GM10248 (cell line): Measurements from ENCODE around the gene IDI1.
A peak's percentile ranks its signal among the peaks of the same experiment; 100 is the strongest.

ENCODE experiments used
- CTCF ChIA-PET: fragments of 300-600 bp; sonication (Branson Sonifier 250); formaldehyde crosslinking; extraction: SDS; loops from one replicate; lab custom pipeline; 2021; ENCODE audit warnings: antibody characterized with exemption; lab: Yijun Ruan, JAX
- POLR2A ChIA-PET: fragments of 350-650 bp; sonication (Branson Sonifier 250); formaldehyde crosslinking; extraction: SDS; loops from one replicate; lab custom pipeline; 2020; ENCODE audit warnings: antibody characterized with exemption; lab: Yijun Ruan, JAX
- DNase-seq: peaks from one replicate; pipeline ENCODE4 v3.0.0; 2012; ENCODE audit errors: extremely low spot score
- TF ChIP-seq, protein P1 (sequence below): IDR thresholded peaks from 2 replicates; pipeline ENCODE4 v1.5.1; 2012; ENCODE audit warnings: mild to moderate bottlenecking, low read depth; ENCODE audit errors: extremely low read depth, missing control alignments, control extremely low read depth

The IDI1 gene

GRCh38 chr10:1056326-1057105 lies 7.6 kb upstream of the IDI1 start, which contains the start of gene WDR37:
TSS of gene WDR37 (plus strand) at chr10:1056385. CDS start at chr10:1072156, 15,771 bp downstream.
- TF ChIP-seq, protein P1, sequence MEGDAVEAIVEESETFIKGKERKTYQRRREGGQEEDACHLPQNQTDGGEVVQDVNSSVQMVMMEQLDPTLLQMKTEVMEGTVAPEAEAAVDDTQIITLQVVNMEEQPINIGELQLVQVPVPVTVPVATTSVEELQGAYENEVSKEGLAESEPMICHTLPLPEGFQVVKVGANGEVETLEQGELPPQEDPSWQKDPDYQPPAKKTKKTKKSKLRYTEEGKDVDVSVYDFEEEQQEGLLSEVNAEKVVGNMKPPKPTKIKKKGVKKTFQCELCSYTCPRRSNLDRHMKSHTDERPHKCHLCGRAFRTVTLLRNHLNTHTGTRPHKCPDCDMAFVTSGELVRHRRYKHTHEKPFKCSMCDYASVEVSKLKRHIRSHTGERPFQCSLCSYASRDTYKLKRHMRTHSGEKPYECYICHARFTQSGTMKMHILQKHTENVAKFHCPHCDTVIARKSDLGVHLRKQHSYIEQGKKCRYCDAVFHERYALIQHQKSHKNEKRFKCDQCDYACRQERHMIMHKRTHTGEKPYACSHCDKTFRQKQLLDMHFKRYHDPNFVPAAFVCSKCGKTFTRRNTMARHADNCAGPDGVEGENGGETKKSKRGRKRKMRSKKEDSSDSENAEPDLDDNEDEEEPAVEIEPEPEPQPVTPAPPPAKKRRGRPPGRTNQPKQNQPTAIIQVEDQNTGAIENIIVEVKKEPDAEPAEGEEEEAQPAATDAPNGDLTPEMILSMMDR, result no peak
- POLR2A ChIA-PET, result no interaction called here
- CTCF ChIA-PET, result interaction anchor here (1.0 kb wide), 1 partner anchor 125 kb away, joined by 3 read pairs; the partner anchor contains the start of gene LARP4B
- DNase-seq, result peak; percentile 95

- TF ChIP-seq, protein P1, result no peak
- ChIA-PET CTCF (no interaction called here), POLR2A (no interaction called here)
- DNase-seq, result no peak
Measured at GRCh38 chr10:1054684-1055083, 5.8 kb upstream of the IDI1 start.

- DNase-seq, result no peak
- CTCF ChIA-PET, result interaction anchor here (1.5 kb wide), 1 partner anchor 62 kb away, joined by 5 read pairs; the partner anchor contains the start of gene GTPBP4
- TF ChIP-seq, protein P1, result no peak
- POLR2A ChIA-PET, result interaction anchor here (3.6 kb wide), 1 partner anchor 14 kb away, joined by 33 read pairs; no protein-coding TSS in a partner anchor
Measured at GRCh38 chr10:1050554-1050953, 1.6 kb upstream of the IDI1 start.

DNA sequence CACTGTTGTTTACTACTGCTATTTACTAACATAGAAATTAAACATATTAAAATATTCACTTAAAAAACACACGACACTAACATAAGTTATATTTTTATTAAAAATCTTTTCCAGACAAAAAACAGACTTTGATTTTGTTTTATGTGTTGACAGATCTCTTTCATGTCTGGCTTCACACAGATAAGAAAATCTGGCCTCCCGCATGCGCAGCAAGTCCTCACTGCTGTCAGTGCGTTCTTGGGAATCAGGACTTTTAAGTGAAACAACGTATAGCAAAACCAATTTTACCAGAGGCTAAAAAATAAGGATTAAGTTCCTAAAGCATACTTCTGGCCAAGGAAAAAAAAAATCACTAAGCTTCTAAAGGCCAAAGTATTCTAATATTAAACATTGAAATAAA lies 1.2 kb upstream of the IDI1 start:
- POLR2A ChIA-PET, result interaction anchor here (3.6 kb wide), 1 partner anchor 14 kb away, joined by 33 read pairs; no protein-coding TSS in a partner anchor
- DNase-seq, result no peak
- TF ChIP-seq, protein P1, result no peak
- CTCF ChIA-PET, result interaction anchor here (1.5 kb wide), 1 partner anchor 62 kb away, joined by 5 read pairs; the partner anchor contains the start of gene GTPBP4

DNA sequence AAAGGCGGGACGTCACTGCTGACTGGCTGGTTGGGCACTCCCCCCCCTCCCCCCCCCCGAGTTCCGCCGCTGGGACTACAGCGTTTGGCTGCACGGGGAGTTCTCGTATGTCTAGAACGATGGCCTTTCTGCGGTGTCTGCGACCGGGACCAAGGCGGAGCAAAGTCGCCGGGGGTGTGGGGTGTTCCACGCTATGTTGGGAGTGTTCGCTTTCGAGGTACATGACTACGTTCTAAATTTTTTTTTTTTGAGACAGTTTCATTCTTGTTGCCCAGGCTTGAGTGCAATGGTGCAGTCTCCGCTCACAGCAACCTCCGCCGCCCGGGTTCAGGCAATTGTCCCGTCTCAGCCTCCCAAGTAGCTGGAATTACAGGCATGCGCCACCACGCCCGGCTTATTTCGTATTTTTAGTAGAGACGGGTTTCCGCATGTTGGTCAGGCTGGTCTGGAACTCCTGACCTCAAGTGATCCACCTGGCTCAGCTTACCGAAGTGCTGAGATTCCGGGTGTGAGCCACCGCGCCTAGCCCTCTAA lies 573 bp upstream of the IDI1 start:
- ChIA-PET POLR2A (interaction anchor here (1.0 to 3.6 kb wide), 6 partner anchors 13 to 121 kb away, joined by 3 to 33 read pairs (median 4); partner anchors contain the start of gene LARP4B), CTCF (interaction anchor here (1.5 kb wide), 2 partner anchors 13 to 61 kb away, joined by 5 to 8 read pairs; partner anchors contain the start of gene GTPBP4)
- TF ChIP-seq, protein P1, result no peak
- DNase-seq, result no peak

GRCh38 chr10:1048349-1048731 lies 579 bp downstream of the IDI1 start:
- POLR2A ChIA-PET, result interaction anchor here (1.0 to 3.6 kb wide), 6 partner anchors 12 to 120 kb away, joined by 3 to 33 read pairs (median 4); partner anchors contain the start of gene LARP4B
- TF ChIP-seq, protein P1, result no peak
- CTCF ChIA-PET, result interaction anchor here (0.7 to 1.5 kb wide), 2 partner anchors 12 to 121 kb away, joined by 3 to 8 read pairs; no protein-coding TSS in a partner anchor
- DNase-seq, result no peak
